ENCODE measurements around the gene GJC2.

DNA sequence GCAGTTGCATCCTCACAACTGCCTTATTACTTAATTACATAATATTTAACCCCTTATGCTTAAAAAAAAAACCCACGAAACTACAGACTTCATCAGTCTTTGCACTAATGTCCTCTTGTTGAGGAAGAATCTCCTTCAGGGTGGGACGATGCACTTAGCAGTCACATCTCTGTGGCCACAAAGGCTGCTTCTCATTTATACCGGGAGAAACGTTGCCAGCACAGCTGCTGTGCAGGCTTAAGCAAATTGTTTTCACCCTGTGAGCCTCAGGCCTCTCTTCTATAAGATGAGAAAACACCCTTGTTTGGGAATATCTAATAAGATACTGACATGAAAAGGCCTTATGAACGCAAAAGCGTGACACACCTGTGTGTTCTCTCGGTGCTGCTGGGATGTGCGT is 55.2 kb downstream of the GJC2 start:
- no peak for TF ChIP-seq GATA2 (IDR thresholded peaks at IDR 0.05; ENCODE audit: low read depth, low read length)
- TF ChIP-seq GATA3 (IDR thresholded peaks at IDR 0.05; ENCODE audit: low read depth, low read length): no peak

All from SH-SY5Y (cell line).